Loucy (cell line): ENCODE data around the gene SSTR3.

Source experiments
- EZH2phosphoT487 ChIP-seq: fragments of 200-600 bp; IDR thresholded peaks from 2 replicates; pipeline ENCODE4 v1.6.1; 2018; ENCODE audit warnings: antibody characterized with exemption, mild to moderate bottlenecking, moderate library complexity, borderline replicate concordance
- TF ChIP-seq, protein P1 (sequence below): fragments of 200-600 bp; sonication (generic); conservative IDR thresholded peaks from 2 replicates; pipeline ENCODE4 v1.5.1; 2014; ENCODE audit warnings: mild to moderate bottlenecking, antibody characterized with exemption, low read length

DNA sequence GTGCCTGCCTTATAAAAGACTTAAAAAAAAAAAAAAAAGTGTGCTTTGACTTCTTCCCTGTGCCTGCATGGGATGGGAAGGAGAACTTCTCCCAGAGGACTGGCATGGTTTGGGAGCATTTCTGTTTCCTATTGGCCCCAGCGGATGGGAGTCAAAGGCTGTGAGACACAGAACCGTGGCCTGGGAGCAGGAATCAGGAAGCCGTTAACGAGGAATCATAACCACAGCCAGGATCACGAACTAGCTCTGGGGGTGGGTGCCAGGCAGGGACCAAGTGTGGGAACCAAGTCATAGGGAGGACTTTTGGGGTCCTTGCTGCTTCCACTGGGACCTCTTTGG is 24.8 kb downstream of the SSTR3 start:
- TF ChIP-seq, protein P1, sequence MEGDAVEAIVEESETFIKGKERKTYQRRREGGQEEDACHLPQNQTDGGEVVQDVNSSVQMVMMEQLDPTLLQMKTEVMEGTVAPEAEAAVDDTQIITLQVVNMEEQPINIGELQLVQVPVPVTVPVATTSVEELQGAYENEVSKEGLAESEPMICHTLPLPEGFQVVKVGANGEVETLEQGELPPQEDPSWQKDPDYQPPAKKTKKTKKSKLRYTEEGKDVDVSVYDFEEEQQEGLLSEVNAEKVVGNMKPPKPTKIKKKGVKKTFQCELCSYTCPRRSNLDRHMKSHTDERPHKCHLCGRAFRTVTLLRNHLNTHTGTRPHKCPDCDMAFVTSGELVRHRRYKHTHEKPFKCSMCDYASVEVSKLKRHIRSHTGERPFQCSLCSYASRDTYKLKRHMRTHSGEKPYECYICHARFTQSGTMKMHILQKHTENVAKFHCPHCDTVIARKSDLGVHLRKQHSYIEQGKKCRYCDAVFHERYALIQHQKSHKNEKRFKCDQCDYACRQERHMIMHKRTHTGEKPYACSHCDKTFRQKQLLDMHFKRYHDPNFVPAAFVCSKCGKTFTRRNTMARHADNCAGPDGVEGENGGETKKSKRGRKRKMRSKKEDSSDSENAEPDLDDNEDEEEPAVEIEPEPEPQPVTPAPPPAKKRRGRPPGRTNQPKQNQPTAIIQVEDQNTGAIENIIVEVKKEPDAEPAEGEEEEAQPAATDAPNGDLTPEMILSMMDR: no peak
- TF ChIP-seq EZH2phosphoT487: no peak
